ENCODE measurements around the gene PDE4A. TPM values are rescaled to one million over a fixed set of nuclear protein-coding genes. Genes with fewer than 3 reads are reported as not detected.
A peak's percentile ranks its signal among the peaks of the same experiment; 100 is the strongest.

Gene PDE4A
- total and polyA plus RNA-seq, 10 of the 15 experiments (the other 5 are each of a cell fraction or from before 2014, with no cell fraction given) = 0.24 to 13.3 (median 4.9) TPM

GRCh38 chr19:10388957-10389356 is 31.4 kb upstream of the PDE4A start:
- FAIRE-seq (peak; percentile 97), ATAC-seq (peak; percentile 53), DNase-seq (ENCODE audit: low read depth, low spot score) (peak; percentile 69)
- ChIA-PET RAD21 (ENCODE audit: unreplicated experiment) (interaction anchor here (0.6 to 5.1 kb wide), 24 partner anchors 9 to 457 kb away, joined by 3 to 206 read pairs (median 4); partner anchors contain the start of genes CDC37, ICAM1, ICAM4 and ICAM5), CTCF (interaction anchor here (0.6 to 12.4 kb wide), 38 partner anchors 9 to 457 kb away, joined by 3 to 370 read pairs (median 4); partner anchors contain the start of genes CDC37, DNMT1, FDX2 and ICAM1), SMC1A (ENCODE audit: uncharacterized antibody, unreplicated experiment) (interaction anchor here (0.6 to 5.7 kb wide), 24 partner anchors 9 to 462 kb away, joined by 3 to 158 read pairs (median 4); partner anchors contain the start of genes ANGPTL6, ICAM1, ICAM4 and ICAM5), POLR2A (interaction anchor here (0.6 to 8.3 kb wide), 7 partner anchors 13 to 137 kb away, joined by 3 to 108 read pairs (median 4); partner anchors contain the start of genes ICAM1 and MRPL4)
- Histone ChIP-seq H3K36me3 (ENCODE audit: control insufficient read depth in 2 of 2, insufficient read depth in 2 of 2, low read length in 1 of 2) (peaks cover 5 to 14% of the 10 kb centered on the region in 2 experiments; a peak in 3 of 4 replicates), H2AFZ (ENCODE audit: control insufficient read depth, low read depth, low read length) (no peak overlapping the region), H3K4me1 (ENCODE audit: control insufficient read depth, insufficient read depth, low read length) (peaks cover 10% of the 10 kb centered on the region), H3K27ac (ENCODE audit: control insufficient read depth, insufficient read depth) (no peak overlapping the region), H3K9ac (ENCODE audit: control insufficient read depth, insufficient read depth, low read length) (no peak overlapping the region), H3K4me2 (ENCODE audit: control insufficient read depth, insufficient read depth) (no peak overlapping the region), H3K4me3 (no peak overlapping the region), H3K79me2 (ENCODE audit: control insufficient read depth, insufficient read depth, low read length) (no peaks in the 10 kb centered on the region), H4K20me1 (ENCODE audit: control insufficient read depth, insufficient read depth) (no peaks in the 10 kb centered on the region), H3K9me3 (replicated peaks; ENCODE audit: control insufficient read depth, insufficient read depth, low read length) (no peaks in the 10 kb centered on the region), H3K27me3 (replicated peaks in 1 of 2; ENCODE audit: control insufficient read depth in 2 of 2, insufficient read depth in 2 of 2, low read length in 1 of 2) (no peaks in the 10 kb centered on the region)
- intact Hi-C loops (cut with micrococcal nuclease; ENCODE audit: unreplicated experiment) = loop anchor here (1.0 to 10.0 kb wide), 5 partner anchors 57 to 458 kb away; partner anchors contain the start of genes ANGPTL6, PPAN and RAVER1
- BruUV-seq (replicated peaks) = no TSS peak
- in situ Hi-C loops (cut with MboI) = loop anchor here (5.0 kb wide), 2 partner anchors 122 to 462 kb away; no protein-coding TSS in a partner anchor
- WGBS (ENCODE audit: insufficient coverage, insufficient replicate concordance, low lambda C conversion rate, missing lambda C conversion rate) = 3% methylated on average over 3 of the region's 3 CpGs
- TF ChIP-seq ZBED1 (IDR thresholded peaks at IDR 0.05; ENCODE audit: borderline replicate concordance) (0 out of 2 replicates have a peak, but pooled peaks have one; percentile 42), ZNF24 (IDR thresholded peaks at IDR 0.05) (no peak), BCL11A (IDR thresholded peaks at IDR 0.05; ENCODE audit: low read depth, low read length) (no peak), DPF2 (IDR thresholded peaks at IDR 0.05) (no peak), SREBF2 (IDR thresholded peaks at IDR 0.05; ENCODE audit: low read length) (no peak), SMC3 (IDR thresholded peaks at IDR 0.05; ENCODE audit: borderline replicate concordance, low read length) (peak; percentile 97), POLR2A (IDR thresholded peaks at IDR 0.05; ENCODE audit: low read depth, low read length) (peak; percentile 46; the same call in 1 of the 2 replicates), PKNOX1 (IDR thresholded peaks at IDR 0.05) (peak; percentile 33; the same call in 1 of the 2 replicates), RFX5 (IDR thresholded peaks at IDR 0.05; ENCODE audit: low read depth, low read length) (no peak), TARDBP (IDR thresholded peaks at IDR 0.05; ENCODE audit: borderline replicate concordance) (0 out of 2 replicates have a peak, but pooled peaks have one; percentile 27), CTCF (IDR thresholded peaks at IDR 0.05 in 2 of 3, conservative IDR thresholded peaks at IDR 0.05 in 1 of 3; ENCODE audit: control insufficient read depth in 2 of 3, extremely low read depth in 1 of 3, insufficient read depth in 1 of 3, low read depth in 3 of 3, low read length in 3 of 3) (peak; percentile 88 to 95 (median 92)), SMARCA5 (IDR thresholded peaks at IDR 0.05) (peak; percentile 46; the same call in 1 of the 2 replicates), ELK1 (IDR thresholded peaks at IDR 0.05; ENCODE audit: low read depth, low read length) (no peak), ZNF274 (IDR thresholded peaks at IDR 0.05; ENCODE audit: insufficient read depth, insufficient read length) (no peak), MEF2B (IDR thresholded peaks at IDR 0.05; ENCODE audit: partially characterized antibody, poor library complexity, severe bottlenecking) (no peak), ATF3 (IDR thresholded peaks at IDR 0.05; ENCODE audit: borderline replicate concordance, extremely low read depth, low read depth, low read length) (no peak), ZBTB11 (CRISPR knock-in tag; IDR thresholded peaks at IDR 0.05) (no peak)

Measured in GM12878 (cell line).